GM23338 (cell line): Measurements from ENCODE around the gene GLRA1. TPM values are rescaled to one million over a fixed set of nuclear protein-coding genes. Genes with fewer than 3 reads are reported as not detected.

ENCODE experiments used
- ATAC-seq: fragments of 200-7000 bp; cut with Tn5 transposase; 3 replicates; pipeline ENCODE4 v1.9.1; 2020
- DNase-seq: peaks from one replicate; pipeline ENCODE4 v3.0.0-alpha.2; 2015; ENCODE audit warnings: low spot score
- H2AFZ ChIP-seq: fragments of 200-600 bp; sonication (generic); 2 replicates; pipeline ENCODE4 v1.8.0; 2016; ENCODE audit warnings: antibody characterized with exemption, mild to moderate bottlenecking, moderate library complexity
- H3F3A ChIP-seq: fragments of 200-600 bp; sonication (generic); replicated peaks from 2 replicates; pipeline ENCODE4 v1.8.0; 2017; ENCODE audit warnings: antibody characterized with exemption, mixed run types, low read depth
- H3K27ac ChIP-seq: fragments of 200-600 bp; sonication (generic); 2 replicates; pipeline ENCODE4 v1.6.1; 2016; ENCODE audit warnings: low read depth
- H3K27me3 ChIP-seq: fragments of 200-600 bp; sonication (generic); 2 replicates; pipeline ENCODE4 v1.8.0; 2016; ENCODE audit warnings: mild to moderate bottlenecking, mixed run types, moderate library complexity; ENCODE audit not compliant: insufficient read depth
- H3K36me3 ChIP-seq: fragments of 200-600 bp; sonication (generic); 2 replicates; pipeline ENCODE4 v1.8.0; 2016; ENCODE audit warnings: mild to moderate bottlenecking; ENCODE audit not compliant: insufficient read depth
- H3K4me1 ChIP-seq: fragments of 200-600 bp; sonication (generic); 2 replicates; pipeline ENCODE4 v1.8.0; 2016; ENCODE audit warnings: mild to moderate bottlenecking, moderate library complexity; ENCODE audit not compliant: insufficient read depth
- H3K4me2 ChIP-seq: fragments of 200-600 bp; sonication (generic); 2 replicates; pipeline ENCODE4 v1.7.1; 2017; ENCODE audit warnings: mixed run types
- H3K4me3 ChIP-seq: fragments of 200-600 bp; sonication (generic); 2 replicates; pipeline ENCODE4 v1.6.1; 2016; ENCODE audit warnings: mixed run types
- H3K79me2 ChIP-seq: fragments of 200-600 bp; sonication (generic); replicated peaks from 2 replicates; pipeline ENCODE4 v1.8.0; 2017; ENCODE audit warnings: mild to moderate bottlenecking; ENCODE audit not compliant: insufficient read depth
- H3K9me2 ChIP-seq: fragments of 200-600 bp; sonication (generic); 2 replicates; pipeline ENCODE4 v1.8.0; 2017; ENCODE audit not compliant: insufficient read depth
- H4K20me1 ChIP-seq: fragments of 200-600 bp; sonication (generic); replicated peaks from 2 replicates; pipeline ENCODE4 v1.8.0; 2017; ENCODE audit warnings: mild to moderate bottlenecking; ENCODE audit not compliant: insufficient read depth
- H3K27ac Mint-ChIP-seq: 2 replicates; pipeline ENCODE4 v1.8.0; 2020; ENCODE audit warnings: inconsistent platforms, mild to moderate bottlenecking, moderate library complexity, mixed read lengths
- H3K27me3 Mint-ChIP-seq: 3 replicates; pipeline ENCODE4 v1.8.0; 2022; ENCODE audit warnings: low read depth, mild to moderate bottlenecking, moderate library complexity, mixed read lengths, inconsistent platforms; ENCODE audit not compliant: insufficient read depth, poor library complexity
- H3K36me3 Mint-ChIP-seq: 3 replicates; pipeline ENCODE4 v1.8.0; 2021; ENCODE audit warnings: low read depth, mild to moderate bottlenecking, inconsistent platforms, moderate library complexity, mixed read lengths
- H3K4me1 Mint-ChIP-seq: 3 replicates; pipeline ENCODE4 v1.8.0; 2020; ENCODE audit warnings: mild to moderate bottlenecking, inconsistent platforms, mixed read lengths
- H3K4me3 Mint-ChIP-seq: 3 replicates; pipeline ENCODE4 v1.8.0; 2021; ENCODE audit warnings: moderate library complexity, mild to moderate bottlenecking, inconsistent platforms, mixed read lengths
- H3K9me3 Mint-ChIP-seq: 3 replicates; pipeline ENCODE4 v1.8.0; 2020; ENCODE audit warnings: moderate library complexity, mild to moderate bottlenecking, inconsistent platforms, mixed read lengths
- CREB1 ChIP-seq: fragments of 250-450 bp; sonication (Bioruptor Pico); IDR thresholded peaks from 2 replicates; pipeline ENCODE4 v1.5.0; 2020; ENCODE audit warnings: low read depth, mild to moderate bottlenecking, moderate library complexity
- CTCF ChIP-seq, 2 experiments: fragments of 200-600 bp in 1 of 2; sonication (generic) in 1 of 2; conservative IDR thresholded peaks; 2 replicates each; pipeline versions ENCODE4 v1.5.1 to v1.6.1; 2016 to 2017; ENCODE audit warnings: antibody characterized with exemption in 2 of 2, low read depth in 2 of 2, mild to moderate bottlenecking in 2 of 2, moderate library complexity in 1 of 2
- ETS1 ChIP-seq: IDR thresholded peaks from 2 replicates; pipeline ENCODE4 v1.6.1; 2016; ENCODE audit warnings: antibody characterized with exemption
- EZH2 ChIP-seq: fragments of 200-600 bp; sonication (generic); IDR thresholded peaks from one replicate; pipeline ENCODE4 v1.8.0; 2017; ENCODE audit warnings: antibody characterized with exemption, mild to moderate bottlenecking, low read depth; ENCODE audit not compliant: unreplicated experiment
- JUNB ChIP-seq: IDR thresholded peaks from one replicate; pipeline ENCODE4 v1.6.1; 2016; ENCODE audit warnings: antibody characterized with exemption; ENCODE audit not compliant: unreplicated experiment
- NANOG ChIP-seq: IDR thresholded peaks from 2 replicates; pipeline ENCODE4 v1.6.1; 2016; ENCODE audit warnings: antibody characterized with exemption, borderline replicate concordance
- POLR2AphosphoS5 ChIP-seq: IDR thresholded peaks from 2 replicates; pipeline ENCODE4 v1.6.1; 2016; ENCODE audit warnings: antibody characterized with exemption, low read depth
- REST ChIP-seq: IDR thresholded peaks from one replicate; pipeline ENCODE4 v1.6.1; 2018; ENCODE audit warnings: antibody characterized with exemption; ENCODE audit not compliant: unreplicated experiment
- STAT1 ChIP-seq: IDR thresholded peaks from one replicate; pipeline ENCODE4 v1.6.1; 2016; ENCODE audit warnings: antibody characterized with exemption; ENCODE audit not compliant: unreplicated experiment
- ZNF331 ChIP-seq: fragments of 250-450 bp; sonication (Bioruptor Pico); IDR thresholded peaks from 2 replicates; pipeline ENCODE4 v1.5.0; 2020; ENCODE audit warnings: low read depth, mild to moderate bottlenecking, moderate library complexity
- ZNF462 ChIP-seq: fragments of 250-450 bp; sonication (Bioruptor Pico); IDR thresholded peaks from 2 replicates; pipeline ENCODE4 v1.5.0; 2020; ENCODE audit warnings: mild to moderate bottlenecking, moderate library complexity
- polyA plus RNA-seq: library from polyadenylated mRNA; unstranded; fragments of >200 nt; fragmentation: Nextera tagmentation; extraction: Ambion mirVana; gene quantifications from 2 replicates; pipeline ENCODE4 v1.2.1, GENCODE V29; 2016
- total RNA-seq: library from RNA; depleted of rRNA; stranded (reverse); fragments of >200 nt; shearing (Covaris generic); gene quantifications from 2 replicates; pipeline ENCODE4 v1.2.3, GENCODE V29; 2014

The GLRA1 gene
- total and polyA plus RNA-seq, 2 experiments from 2014 or later, result not detected

- TF ChIP-seq REST, result no peak
These were observed 21.4 kb downstream of the GLRA1 start (continued) for GRCh38 chr5:151903243-151903653.

- H3K27me3 Mint-ChIP-seq, result peaks cover 94% of the 10 kb centered on the region
- Histone ChIP-seq H3K27me3 (peaks cover 100% of the 10 kb centered on the region), H3K4me1 (peaks cover 20% of the 10 kb centered on the region), H4K20me1 (peaks cover 13% of the 10 kb centered on the region; the same call in 1 of the 2 replicates), H3K36me3 (no peaks in the 10 kb centered on the region), H3K27ac (no peak overlapping the region), H3F3A (no peaks in the 10 kb centered on the region), H3K79me2 (no peaks in the 10 kb centered on the region), H3K9me2 (no peaks in the 10 kb centered on the region), H3K4me2 (no peak overlapping the region), H3K4me3 (no peak overlapping the region), H2AFZ (no peak overlapping the region)
- H3K4me3 Mint-ChIP-seq, result no peak overlapping the region
- ATAC-seq (no peak), DNase-seq (no peak)
- H3K9me3 Mint-ChIP-seq, result no peaks in the 10 kb centered on the region
- no peak overlapping the region for H3K27ac Mint-ChIP-seq
- H3K36me3 Mint-ChIP-seq, result no peaks in the 10 kb centered on the region
- H3K4me1 Mint-ChIP-seq, result peaks cover 11% of the 10 kb centered on the region; the same call in 2 of the 3 replicates
- no peak for TF ChIP-seq EZH2
- no peak for TF ChIP-seq STAT1
- no peak for TF ChIP-seq NANOG
- TF ChIP-seq CREB1 (CRISPR knock-in tag), result no peak
- no peak for TF ChIP-seq POLR2AphosphoS5
- TF ChIP-seq ZNF331, result no peak
- no peak for TF ChIP-seq ZNF462
- TF ChIP-seq JUNB, result no peak
- TF ChIP-seq CTCF (conservative IDR thresholded peaks at IDR 0.05; ENCODE audit: low read depth in 2 of 2), result no peak
- no peak for TF ChIP-seq ETS1
These were observed 22.4 kb downstream of the GLRA1 start for GRCh38 chr5:151902215-151902614.
